Psoas muscle (tissue), 8 donors: Measurements from ENCODE around the gene NRN1L. TPM values are rescaled to one million over a fixed set of nuclear protein-coding genes. Genes with fewer than 3 reads are reported as not detected.
"Not testable (repeated sequence)": the region's sequence is repeated elsewhere in the genome, so short reads cannot be mapped to it uniquely, and the experiment has no call there.

Source experiments
- ATAC-seq, 4 donors: fragments of 200-7000 bp; cut with Tn5 transposase; one replicate each; pipeline ENCODE4 v1.9.1; 2020; ENCODE audit warnings: moderate library complexity in 3 of 4, mild to moderate bottlenecking in 2 of 4
- DNase-seq, 2 donors: peaks; one replicate each; pipeline ENCODE4 v3.0.0-alpha.2; 2020
- H3K27ac ChIP-seq: fragments of 200-600 bp; one replicate; pipeline ENCODE4 v1.8.0; 2022
- H3K27me3 ChIP-seq, 3 donors: fragments of 200-600 bp in 1 of 3; one replicate each; pipeline versions ENCODE4 v1.6.1 to v1.8.0; 2013 to 2022; ENCODE audit warnings: low read length in 2 of 3, mild to moderate bottlenecking in 2 of 3, moderate library complexity in 1 of 3; ENCODE audit not compliant: insufficient read depth in 3 of 3
- H3K36me3 ChIP-seq, 2 donors: fragments of 200-600 bp in 1 of 2; one replicate each; pipeline versions ENCODE4 v1.6.1 to v1.8.0; 2013 to 2022; ENCODE audit warnings: low read depth in 1 of 2, mild to moderate bottlenecking in 1 of 2, moderate library complexity in 1 of 2; ENCODE audit not compliant: insufficient read depth in 1 of 2
- H3K4me1 ChIP-seq: fragments of 200-600 bp; one replicate; pipeline ENCODE4 v1.8.0; 2022
- H3K4me3 ChIP-seq: fragments of 200-600 bp; one replicate; pipeline ENCODE4 v1.8.0; 2022; ENCODE audit warnings: mild to moderate bottlenecking
- H3K9me3 ChIP-seq: fragments of 200-600 bp; one replicate; pipeline ENCODE4 v1.8.0; 2022
- CTCF ChIP-seq: fragments of 200-600 bp; IDR thresholded peaks from one replicate; pipeline ENCODE4 v1.8.0; 2022; ENCODE audit warnings: antibody characterized with exemption
- WGBS, 3 donors: extraction: QIAGEN DNeasy Blood & Tissue Kit; methylation state at CpG; one replicate each; pipeline versions ENCODE4 v1.1.6 to v1.1.7; 2013; 5-methylcytosine and 5-hydroxymethylcytosine counted together
- intact Hi-C, 2 donors: fragments of 100-400 bp; cut with DNase I; formaldehyde crosslinking; loops; one replicate each; pipeline versions ENCODE4 v1.11.0 to v1.14.2; 2022
- polyA plus RNA-seq, 3 donors: library from polyadenylated mRNA; stranded (reverse); fragments of 200-250 nt; gene quantifications; one replicate each; pipeline ENCODE4 v1.2.3, GENCODE V29; 2013
- total RNA-seq, 4 donors: library from RNA; stranded (reverse); fragmentation: NEBNext Ultra II Directional in 2 of 4; extraction: Animal tissue kit (Norgen Biotek cat#: 25700) in 2 of 4; gene quantifications; one replicate each; pipeline versions ENCODE4 v1.2.1 to v1.2.4, GENCODE V29; 2021 to 2023
- donor health status: healthy with polysubstance abuse.
- donor health status: DM: no; HTN: no; CAD: no; lungs with moderate emphysema.
- donor health status: Bipolar disorder and iron deficiency.
- donor health status: healthy.
- donor health status: DM: yes; HTN: yes; CAD: no.
- donor health status: DM: no; HTN: no; CAD: no.
- donor health status: DM: no; HTN: no; CAD: no.
- donor health status: DM: yes; HTN: yes; CAD: no.

Gene NRN1L
- total and polyA plus RNA-seq, 7 donors = 0.23 to 1.1 (median 0.38) TPM; not detected in 2

DNA sequence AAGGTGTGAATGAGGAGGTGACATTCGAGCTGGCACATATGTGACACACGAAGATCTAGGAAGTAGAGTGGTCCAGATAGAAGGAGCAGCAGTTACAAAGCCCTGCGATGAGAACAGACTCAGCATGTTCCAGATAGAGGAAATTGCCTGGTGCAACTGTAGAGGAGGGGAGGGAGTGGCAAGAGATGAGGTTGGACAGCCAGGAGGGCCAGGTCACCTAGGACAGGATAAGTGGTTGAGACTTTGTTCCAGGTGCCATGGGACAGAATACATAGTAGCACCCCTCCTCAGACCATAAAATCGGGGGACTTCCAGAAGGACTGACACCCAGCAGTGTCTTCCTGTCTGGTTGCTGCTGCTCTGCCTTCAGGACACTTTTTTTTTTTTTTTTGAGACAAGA, 26.2 kb upstream of the NRN1L start:
- ATAC-seq (peak in 2 of 4 donors; percentile 5 to 12), DNase-seq (peak in 1 of 2 donors; percentile 36)
- Histone ChIP-seq H3K9me3 (no peaks in the 10 kb centered on the region), H3K36me3 (peaks cover 0 to 14% of the 10 kb centered on the region in 2 donors), H3K4me3 (no peak overlapping the region), H3K4me1 (peaks cover 87% of the 10 kb centered on the region), H3K27me3 (no peaks in the 10 kb centered on the region), H3K27ac (peak overlapping the region; percentile 87)
- WGBS, 3 donors = 32 to 64% (median 41%) methylated on average over 4 of the region's 4 CpGs
- TF ChIP-seq CTCF = no peak
- intact Hi-C loops = no loop called here

DNA sequence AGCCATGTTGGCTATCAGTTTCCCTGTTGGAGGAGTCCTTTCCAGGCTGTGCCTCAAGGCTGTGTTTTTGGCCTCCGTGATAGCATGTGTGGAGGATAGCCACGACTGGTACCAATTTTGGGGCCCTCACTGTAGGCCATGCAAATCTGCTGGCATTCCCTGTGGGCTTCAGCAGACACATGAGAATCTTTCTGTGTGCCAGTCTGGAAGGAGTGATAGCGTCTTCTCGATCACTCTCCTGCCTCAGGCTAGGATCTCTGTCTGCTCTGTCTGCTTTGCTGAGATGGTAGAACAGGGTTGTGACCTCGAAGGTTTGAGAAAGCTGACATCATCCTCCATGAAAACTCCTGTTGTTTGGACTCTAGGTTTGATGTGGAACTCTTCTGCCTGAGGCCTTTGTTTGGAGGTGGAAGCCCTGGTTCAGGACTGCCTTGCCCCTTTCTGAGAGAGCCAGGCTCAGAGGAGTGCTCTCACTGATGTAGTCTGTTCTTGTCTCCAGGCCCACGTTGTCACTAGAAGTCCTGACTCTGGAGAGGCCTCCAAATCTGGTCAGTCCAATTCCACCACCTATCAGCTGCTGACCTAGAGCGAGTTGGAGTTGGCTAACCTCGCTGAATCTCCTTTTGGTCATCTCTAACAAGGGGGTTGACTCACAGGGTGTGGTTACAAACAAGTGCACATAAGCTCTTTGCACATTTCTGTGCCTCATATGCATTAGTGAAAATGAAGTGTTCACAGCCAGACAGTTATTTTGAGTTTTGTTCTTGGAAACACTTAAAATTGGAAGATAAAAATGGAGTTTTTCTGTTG, 23.9 kb upstream of the NRN1L start:
- ATAC-seq (peak in 2 of 4 donors; percentile 13 to 30), DNase-seq (peak in 1 of 2 donors; percentile 41)
- WGBS, 3 donors = 38 to 57% (median 47%) methylated on average over 8 of the region's 8 CpGs
- intact Hi-C loops = no loop called here
- Histone ChIP-seq H3K9me3 (no peaks in the 10 kb centered on the region), H3K4me3 (no peak overlapping the region), H3K27me3 (no peaks in the 10 kb centered on the region), H3K36me3 (peaks cover 0 to 20% of the 10 kb centered on the region in 2 donors), H3K4me1 (peaks cover 91% of the 10 kb centered on the region), H3K27ac (peak overlapping the region; percentile 92)
- TF ChIP-seq CTCF = no peak

- Histone ChIP-seq H3K36me3 (peaks cover 0 to 31% of the 10 kb centered on the region in 2 donors), H3K9me3 (no peaks in the 10 kb centered on the region), H3K27me3 (no peaks in the 10 kb centered on the region), H3K4me3 (no peak overlapping the region), H3K27ac (peak overlapping the region; percentile 92), H3K4me1 (peaks cover 80% of the 10 kb centered on the region)
- no peak for DNase-seq
- no peak for TF ChIP-seq CTCF
- WGBS, 3 donors = 73 to 78% (median 77%) methylated on average over 6 of the region's 6 CpGs
- ATAC-seq = no peak
- intact Hi-C loops = no loop called here
These were observed 22.8 kb upstream of the NRN1L start for GRCh38 chr16:67861877-67862276.

- intact Hi-C loops = no loop called here
- DNase-seq (peak; percentile 83 to 93), ATAC-seq (peak; percentile 86 to 94 (median 90))
- H3K27me3 ChIP-seq = no peaks in the 10 kb centered on the region
- peak overlapping the region; percentile 92 for H3K27ac ChIP-seq
- no peak for TF ChIP-seq CTCF
- H3K4me1 ChIP-seq = peaks cover 70% of the 10 kb centered on the region
- WGBS, 3 donors = 27 to 34% (median 32%) methylated on average over 11 of the region's 11 CpGs
- no peaks in the 10 kb centered on the region for H3K9me3 ChIP-seq
- no peak overlapping the region for H3K4me3 ChIP-seq
- H3K36me3 ChIP-seq = peaks cover 0 to 41% of the 10 kb centered on the region in 2 donors
These were observed 21.8 kb upstream of the NRN1L start for GRCh38 chr16:67862623-67863583.

DNA sequence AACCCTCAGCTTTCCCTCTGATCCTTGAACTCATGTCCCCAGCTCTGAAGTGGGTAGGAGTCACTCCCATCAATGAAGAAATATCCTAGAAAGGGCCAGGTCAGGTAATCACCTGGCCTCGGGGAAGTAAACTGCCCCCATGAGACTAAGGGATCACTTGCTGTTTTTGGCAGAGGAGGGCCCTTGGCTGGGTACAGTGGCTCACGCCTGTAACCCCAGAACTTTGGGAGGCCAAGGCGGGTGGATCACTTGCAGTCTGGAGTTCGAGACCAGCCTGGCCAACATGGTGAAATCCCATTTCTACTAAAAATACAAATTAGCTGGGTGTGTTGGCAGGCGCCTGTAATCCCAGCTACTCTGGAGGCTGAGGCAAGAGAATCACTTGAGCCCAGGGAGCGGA, 20.6 kb upstream of the NRN1L start:
- not testable (repeated sequence) for H3K4me3 ChIP-seq

More for the DNA sequence above, 20.6 kb upstream of the NRN1L start:
- DNase-seq = peak in 1 of 2 donors; percentile 52
- WGBS, 3 donors = 54 to 80% (median 59%) methylated on average over 6 of the region's 6 CpGs
- intact Hi-C loops, ATAC-seq, H3K27me3 ChIP-seq, H3K9me3 ChIP-seq: not testable (repeated sequence)
- peaks cover 2 to 52% of the 10 kb centered on the region in 2 donors for H3K36me3 ChIP-seq
- peaks cover 59% of the 10 kb centered on the region for H3K4me1 ChIP-seq
- peak overlapping the region; percentile 92 for H3K27ac ChIP-seq
